GM23338 (cell line): Measurements from ENCODE around the gene FTO. TPM values are rescaled to one million over a fixed set of nuclear protein-coding genes. Genes with fewer than 3 reads are reported as not detected.

Source experiments
- ATAC-seq: fragments of 200-7000 bp; cut with Tn5 transposase; 3 replicates; pipeline ENCODE4 v1.9.1; 2020
- DNase-seq: peaks from one replicate; pipeline ENCODE4 v3.0.0-alpha.2; 2015; ENCODE audit warnings: low spot score
- H2AFZ ChIP-seq: fragments of 200-600 bp; sonication (generic); 2 replicates; pipeline ENCODE4 v1.8.0; 2016; ENCODE audit warnings: antibody characterized with exemption, mild to moderate bottlenecking, moderate library complexity
- H3F3A ChIP-seq: fragments of 200-600 bp; sonication (generic); replicated peaks from 2 replicates; pipeline ENCODE4 v1.8.0; 2017; ENCODE audit warnings: antibody characterized with exemption, mixed run types, low read depth
- H3K27ac ChIP-seq: fragments of 200-600 bp; sonication (generic); 2 replicates; pipeline ENCODE4 v1.6.1; 2016; ENCODE audit warnings: low read depth
- H3K27me3 ChIP-seq: fragments of 200-600 bp; sonication (generic); 2 replicates; pipeline ENCODE4 v1.8.0; 2016; ENCODE audit warnings: mild to moderate bottlenecking, mixed run types, moderate library complexity; ENCODE audit not compliant: insufficient read depth
- H3K36me3 ChIP-seq: fragments of 200-600 bp; sonication (generic); 2 replicates; pipeline ENCODE4 v1.8.0; 2016; ENCODE audit warnings: mild to moderate bottlenecking; ENCODE audit not compliant: insufficient read depth
- H3K4me1 ChIP-seq: fragments of 200-600 bp; sonication (generic); 2 replicates; pipeline ENCODE4 v1.8.0; 2016; ENCODE audit warnings: mild to moderate bottlenecking, moderate library complexity; ENCODE audit not compliant: insufficient read depth
- H3K4me2 ChIP-seq: fragments of 200-600 bp; sonication (generic); 2 replicates; pipeline ENCODE4 v1.7.1; 2017; ENCODE audit warnings: mixed run types
- H3K4me3 ChIP-seq: fragments of 200-600 bp; sonication (generic); 2 replicates; pipeline ENCODE4 v1.6.1; 2016; ENCODE audit warnings: mixed run types
- H3K79me2 ChIP-seq: fragments of 200-600 bp; sonication (generic); replicated peaks from 2 replicates; pipeline ENCODE4 v1.8.0; 2017; ENCODE audit warnings: mild to moderate bottlenecking; ENCODE audit not compliant: insufficient read depth
- H3K9me2 ChIP-seq: fragments of 200-600 bp; sonication (generic); 2 replicates; pipeline ENCODE4 v1.8.0; 2017; ENCODE audit not compliant: insufficient read depth
- H4K20me1 ChIP-seq: fragments of 200-600 bp; sonication (generic); replicated peaks from 2 replicates; pipeline ENCODE4 v1.8.0; 2017; ENCODE audit warnings: mild to moderate bottlenecking; ENCODE audit not compliant: insufficient read depth
- H3K27ac Mint-ChIP-seq: 2 replicates; pipeline ENCODE4 v1.8.0; 2020; ENCODE audit warnings: inconsistent platforms, mild to moderate bottlenecking, moderate library complexity, mixed read lengths
- H3K27me3 Mint-ChIP-seq: 3 replicates; pipeline ENCODE4 v1.8.0; 2022; ENCODE audit warnings: low read depth, mild to moderate bottlenecking, moderate library complexity, mixed read lengths, inconsistent platforms; ENCODE audit not compliant: insufficient read depth, poor library complexity
- H3K36me3 Mint-ChIP-seq: 3 replicates; pipeline ENCODE4 v1.8.0; 2021; ENCODE audit warnings: low read depth, mild to moderate bottlenecking, inconsistent platforms, moderate library complexity, mixed read lengths
- H3K4me1 Mint-ChIP-seq: 3 replicates; pipeline ENCODE4 v1.8.0; 2020; ENCODE audit warnings: mild to moderate bottlenecking, inconsistent platforms, mixed read lengths
- H3K4me3 Mint-ChIP-seq: 3 replicates; pipeline ENCODE4 v1.8.0; 2021; ENCODE audit warnings: moderate library complexity, mild to moderate bottlenecking, inconsistent platforms, mixed read lengths
- H3K9me3 Mint-ChIP-seq: 3 replicates; pipeline ENCODE4 v1.8.0; 2020; ENCODE audit warnings: moderate library complexity, mild to moderate bottlenecking, inconsistent platforms, mixed read lengths
- CREB1 ChIP-seq: fragments of 250-450 bp; sonication (Bioruptor Pico); IDR thresholded peaks from 2 replicates; pipeline ENCODE4 v1.5.0; 2020; ENCODE audit warnings: low read depth, mild to moderate bottlenecking, moderate library complexity
- ETS1 ChIP-seq: IDR thresholded peaks from 2 replicates; pipeline ENCODE4 v1.6.1; 2016; ENCODE audit warnings: antibody characterized with exemption
- EZH2 ChIP-seq: fragments of 200-600 bp; sonication (generic); IDR thresholded peaks from one replicate; pipeline ENCODE4 v1.8.0; 2017; ENCODE audit warnings: antibody characterized with exemption, mild to moderate bottlenecking, low read depth; ENCODE audit not compliant: unreplicated experiment
- EZH2phosphoT487 ChIP-seq: fragments of 200-600 bp; sonication (generic); IDR thresholded peaks from one replicate; pipeline ENCODE4 v1.8.1; 2018; ENCODE audit warnings: antibody characterized with exemption; ENCODE audit not compliant: unreplicated experiment
- JUNB ChIP-seq: IDR thresholded peaks from one replicate; pipeline ENCODE4 v1.6.1; 2016; ENCODE audit warnings: antibody characterized with exemption; ENCODE audit not compliant: unreplicated experiment
- NANOG ChIP-seq: IDR thresholded peaks from 2 replicates; pipeline ENCODE4 v1.6.1; 2016; ENCODE audit warnings: antibody characterized with exemption, borderline replicate concordance
- POLR2AphosphoS5 ChIP-seq: IDR thresholded peaks from 2 replicates; pipeline ENCODE4 v1.6.1; 2016; ENCODE audit warnings: antibody characterized with exemption, low read depth
- REST ChIP-seq: IDR thresholded peaks from one replicate; pipeline ENCODE4 v1.6.1; 2018; ENCODE audit warnings: antibody characterized with exemption; ENCODE audit not compliant: unreplicated experiment
- STAT1 ChIP-seq: IDR thresholded peaks from one replicate; pipeline ENCODE4 v1.6.1; 2016; ENCODE audit warnings: antibody characterized with exemption; ENCODE audit not compliant: unreplicated experiment
- ZNF114 ChIP-seq: fragments of 250-450 bp; sonication (Bioruptor Pico); IDR thresholded peaks from 2 replicates; pipeline ENCODE4 v1.5.0; 2020; ENCODE audit warnings: mild to moderate bottlenecking, moderate library complexity
- ZNF331 ChIP-seq: fragments of 250-450 bp; sonication (Bioruptor Pico); IDR thresholded peaks from 2 replicates; pipeline ENCODE4 v1.5.0; 2020; ENCODE audit warnings: low read depth, mild to moderate bottlenecking, moderate library complexity
- polyA plus RNA-seq: library from polyadenylated mRNA; unstranded; fragments of >200 nt; fragmentation: Nextera tagmentation; extraction: Ambion mirVana; gene quantifications from 2 replicates; pipeline ENCODE4 v1.2.1, GENCODE V29; 2016
- total RNA-seq: library from RNA; depleted of rRNA; stranded (reverse); fragments of >200 nt; shearing (Covaris generic); gene quantifications from 2 replicates; pipeline ENCODE4 v1.2.3, GENCODE V29; 2014
- TF ChIP-seq, protein P1 (sequence below), 2 experiments: fragments of 200-600 bp in 1 of 2; sonication (generic) in 1 of 2; conservative IDR thresholded peaks; 2 replicates each; pipeline versions ENCODE4 v1.5.1 to v1.6.1; 2016 to 2017; ENCODE audit warnings: antibody characterized with exemption in 2 of 2, low read depth in 2 of 2, mild to moderate bottlenecking in 2 of 2, moderate library complexity in 1 of 2
- TF ChIP-seq, protein P2 (sequence below): fragments of 250-450 bp; sonication (Bioruptor Pico); IDR thresholded peaks from 2 replicates; pipeline ENCODE4 v1.5.0; 2020; ENCODE audit warnings: mild to moderate bottlenecking, moderate library complexity

FTO gene
- total and polyA plus RNA-seq, 2 experiments from 2014 or later: 17.7 to 69.6 TPM

DNA sequence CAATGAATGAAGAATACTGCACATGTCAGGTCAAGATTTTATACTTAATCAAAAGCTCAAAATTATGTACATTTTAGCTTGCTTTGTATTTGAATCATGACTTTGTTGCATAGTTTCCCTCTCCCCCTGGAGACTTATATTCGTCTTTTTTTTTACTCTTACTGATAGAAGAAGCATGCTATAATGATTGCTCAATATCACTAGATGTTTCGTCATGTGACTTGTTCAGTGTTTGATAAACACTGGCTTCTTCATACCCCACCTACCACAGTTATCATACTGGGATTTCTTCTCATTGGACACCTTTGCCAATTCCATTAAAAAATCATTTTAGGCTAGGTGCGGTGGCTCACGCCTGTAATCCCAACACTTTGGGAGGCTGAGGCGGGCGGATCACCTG is 148.7 kb downstream of the FTO start:
- no peak overlapping the region for H3K4me3 ChIP-seq
- H4K20me1 ChIP-seq: no peaks in the 10 kb centered on the region
- H3K27ac Mint-ChIP-seq: no peak overlapping the region
- H3K36me3 Mint-ChIP-seq: peaks cover 13% of the 10 kb centered on the region; the same call in 2 of the 3 replicates
- ATAC-seq (no peak), DNase-seq (no peak)
- no peaks in the 10 kb centered on the region for H3K27me3 ChIP-seq
- H3K27ac ChIP-seq: no peak overlapping the region
- H3K9me2 ChIP-seq: 0 out of 2 replicates have a peak, but pooled peaks cover 3% of the 10 kb centered on the region
- no peak overlapping the region for H2AFZ ChIP-seq
- no peak overlapping the region for H3K4me2 ChIP-seq
- no peaks in the 10 kb centered on the region; the same call in 1 of the 2 replicates for H3K36me3 ChIP-seq
- H3K79me2 ChIP-seq: no peaks in the 10 kb centered on the region
- H3K27me3 Mint-ChIP-seq: peaks cover 2% of the 10 kb centered on the region
- peaks cover 17% of the 10 kb centered on the region for H3K4me1 ChIP-seq
- H3F3A ChIP-seq: no peaks in the 10 kb centered on the region
- H3K9me3 Mint-ChIP-seq: peaks cover 3% of the 10 kb centered on the region; the same call in 1 of the 3 replicates
- TF ChIP-seq EZH2phosphoT487 (no peak), CREB1 (CRISPR knock-in tag) (no peak), EZH2 (no peak), REST (no peak), POLR2AphosphoS5 (no peak), ZNF331 (no peak), NANOG (no peak), STAT1 (no peak), JUNB (no peak), ETS1 (no peak), ZNF114 (CRISPR knock-in tag) (no peak)
- TF ChIP-seq, protein P1, sequence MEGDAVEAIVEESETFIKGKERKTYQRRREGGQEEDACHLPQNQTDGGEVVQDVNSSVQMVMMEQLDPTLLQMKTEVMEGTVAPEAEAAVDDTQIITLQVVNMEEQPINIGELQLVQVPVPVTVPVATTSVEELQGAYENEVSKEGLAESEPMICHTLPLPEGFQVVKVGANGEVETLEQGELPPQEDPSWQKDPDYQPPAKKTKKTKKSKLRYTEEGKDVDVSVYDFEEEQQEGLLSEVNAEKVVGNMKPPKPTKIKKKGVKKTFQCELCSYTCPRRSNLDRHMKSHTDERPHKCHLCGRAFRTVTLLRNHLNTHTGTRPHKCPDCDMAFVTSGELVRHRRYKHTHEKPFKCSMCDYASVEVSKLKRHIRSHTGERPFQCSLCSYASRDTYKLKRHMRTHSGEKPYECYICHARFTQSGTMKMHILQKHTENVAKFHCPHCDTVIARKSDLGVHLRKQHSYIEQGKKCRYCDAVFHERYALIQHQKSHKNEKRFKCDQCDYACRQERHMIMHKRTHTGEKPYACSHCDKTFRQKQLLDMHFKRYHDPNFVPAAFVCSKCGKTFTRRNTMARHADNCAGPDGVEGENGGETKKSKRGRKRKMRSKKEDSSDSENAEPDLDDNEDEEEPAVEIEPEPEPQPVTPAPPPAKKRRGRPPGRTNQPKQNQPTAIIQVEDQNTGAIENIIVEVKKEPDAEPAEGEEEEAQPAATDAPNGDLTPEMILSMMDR (conservative IDR thresholded peaks at IDR 0.05; ENCODE audit: low read depth in 2 of 2): no peak
- TF ChIP-seq, protein P2, sequence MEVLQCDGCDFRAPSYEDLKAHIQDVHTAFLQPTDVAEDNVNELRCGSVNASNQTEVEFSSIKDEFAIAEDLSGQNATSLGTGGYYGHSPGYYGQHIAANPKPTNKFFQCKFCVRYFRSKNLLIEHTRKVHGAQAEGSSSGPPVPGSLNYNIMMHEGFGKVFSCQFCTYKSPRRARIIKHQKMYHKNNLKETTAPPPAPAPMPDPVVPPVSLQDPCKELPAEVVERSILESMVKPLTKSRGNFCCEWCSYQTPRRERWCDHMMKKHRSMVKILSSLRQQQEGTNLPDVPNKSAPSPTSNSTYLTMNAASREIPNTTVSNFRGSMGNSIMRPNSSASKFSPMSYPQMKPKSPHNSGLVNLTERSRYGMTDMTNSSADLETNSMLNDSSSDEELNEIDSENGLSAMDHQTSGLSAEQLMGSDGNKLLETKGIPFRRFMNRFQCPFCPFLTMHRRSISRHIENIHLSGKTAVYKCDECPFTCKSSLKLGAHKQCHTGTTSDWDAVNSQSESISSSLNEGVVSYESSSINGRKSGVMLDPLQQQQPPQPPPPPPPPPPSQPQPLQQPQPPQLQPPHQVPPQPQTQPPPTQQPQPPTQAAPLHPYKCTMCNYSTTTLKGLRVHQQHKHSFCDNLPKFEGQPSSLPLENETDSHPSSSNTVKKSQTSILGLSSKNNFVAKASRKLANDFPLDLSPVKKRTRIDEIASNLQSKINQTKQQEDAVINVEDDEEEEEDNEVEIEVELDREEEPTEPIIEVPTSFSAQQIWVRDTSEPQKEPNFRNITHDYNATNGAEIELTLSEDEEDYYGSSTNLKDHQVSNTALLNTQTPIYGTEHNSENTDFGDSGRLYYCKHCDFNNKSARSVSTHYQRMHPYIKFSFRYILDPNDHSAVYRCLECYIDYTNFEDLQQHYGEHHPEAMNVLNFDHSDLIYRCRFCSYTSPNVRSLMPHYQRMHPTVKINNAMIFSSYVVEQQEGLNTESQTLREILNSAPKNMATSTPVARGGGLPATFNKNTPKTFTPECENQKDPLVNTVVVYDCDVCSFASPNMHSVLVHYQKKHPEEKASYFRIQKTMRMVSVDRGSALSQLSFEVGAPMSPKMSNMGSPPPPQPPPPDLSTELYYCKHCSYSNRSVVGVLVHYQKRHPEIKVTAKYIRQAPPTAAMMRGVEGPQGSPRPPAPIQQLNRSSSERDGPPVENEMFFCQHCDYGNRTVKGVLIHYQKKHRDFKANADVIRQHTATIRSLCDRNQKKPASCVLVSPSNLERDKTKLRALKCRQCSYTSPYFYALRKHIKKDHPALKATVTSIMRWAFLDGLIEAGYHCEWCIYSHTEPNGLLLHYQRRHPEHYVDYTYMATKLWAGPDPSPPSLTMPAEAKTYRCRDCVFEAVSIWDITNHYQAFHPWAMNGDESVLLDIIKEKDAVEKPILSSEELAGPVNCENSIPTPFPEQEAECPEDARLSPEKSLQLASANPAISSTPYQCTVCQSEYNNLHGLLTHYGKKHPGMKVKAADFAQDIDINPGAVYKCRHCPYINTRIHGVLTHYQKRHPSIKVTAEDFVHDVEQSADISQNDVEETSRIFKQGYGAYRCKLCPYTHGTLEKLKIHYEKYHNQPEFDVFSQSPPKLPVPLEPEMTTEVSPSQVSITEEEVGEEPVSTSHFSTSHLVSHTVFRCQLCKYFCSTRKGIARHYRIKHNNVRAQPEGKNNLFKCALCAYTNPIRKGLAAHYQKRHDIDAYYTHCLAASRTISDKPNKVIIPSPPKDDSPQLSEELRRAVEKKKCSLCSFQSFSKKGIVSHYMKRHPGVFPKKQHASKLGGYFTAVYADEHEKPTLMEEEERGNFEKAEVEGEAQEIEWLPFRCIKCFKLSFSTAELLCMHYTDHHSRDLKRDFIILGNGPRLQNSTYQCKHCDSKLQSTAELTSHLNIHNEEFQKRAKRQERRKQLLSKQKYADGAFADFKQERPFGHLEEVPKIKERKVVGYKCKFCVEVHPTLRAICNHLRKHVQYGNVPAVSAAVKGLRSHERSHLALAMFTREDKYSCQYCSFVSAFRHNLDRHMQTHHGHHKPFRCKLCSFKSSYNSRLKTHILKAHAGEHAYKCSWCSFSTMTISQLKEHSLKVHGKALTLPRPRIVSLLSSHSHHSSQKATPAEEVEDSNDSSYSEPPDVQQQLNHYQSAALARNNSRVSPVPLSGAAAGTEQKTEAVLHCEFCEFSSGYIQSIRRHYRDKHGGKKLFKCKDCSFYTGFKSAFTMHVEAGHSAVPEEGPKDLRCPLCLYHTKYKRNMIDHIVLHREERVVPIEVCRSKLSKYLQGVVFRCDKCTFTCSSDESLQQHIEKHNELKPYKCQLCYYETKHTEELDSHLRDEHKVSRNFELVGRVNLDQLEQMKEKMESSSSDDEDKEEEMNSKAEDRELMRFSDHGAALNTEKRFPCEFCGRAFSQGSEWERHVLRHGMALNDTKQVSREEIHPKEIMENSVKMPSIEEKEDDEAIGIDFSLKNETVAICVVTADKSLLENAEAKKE (CRISPR knock-in tag): no peak
- H3K4me1 Mint-ChIP-seq: peaks cover 15% of the 10 kb centered on the region
- no peak overlapping the region for H3K4me3 Mint-ChIP-seq
